ENCODE measurements around the gene MAP2. TPM values are rescaled to one million over a fixed set of nuclear protein-coding genes. Genes with fewer than 3 reads are reported as not detected.

Gene MAP2
- total and polyA plus RNA-seq, 2 donors (not counting 3 experiments of a cell fraction or from before 2014, with no cell fraction given), result 19.4 to 46.1 TPM

- no peak for TF ChIP-seq JUN (IDR thresholded peaks at IDR 0.05; ENCODE audit: borderline replicate concordance, insufficient read depth, insufficient read length, low read depth)
- TF ChIP-seq MAX (IDR thresholded peaks at IDR 0.05; ENCODE audit: insufficient read depth, insufficient read length), result no peak
- no peak for TF ChIP-seq GATA2 (IDR thresholded peaks at IDR 0.05; ENCODE audit: insufficient read depth, insufficient read length, low read depth, low read length)
- TF ChIP-seq EZH2 (IDR thresholded peaks at IDR 0.05; ENCODE audit: borderline replicate concordance, low read depth, low read length, severe bottlenecking), result no peak
- TF ChIP-seq FOS (IDR thresholded peaks at IDR 0.05; ENCODE audit: borderline replicate concordance, insufficient read depth, low read length), result no peak
- TF ChIP-seq POLR2AphosphoS5 (IDR thresholded peaks at IDR 0.05; ENCODE audit: insufficient read depth, low read depth, low read length), result no peak
- Histone ChIP-seq H3K36me3 (ENCODE audit: control insufficient read depth in 2 of 2, extremely low read depth in 1 of 2, insufficient read depth in 2 of 2, low read length in 2 of 2) (no peaks in the 10 kb centered on the region), H2AFZ (ENCODE audit: low read depth, low read length) (no peak overlapping the region), H3K27me3 (ENCODE audit: control insufficient read depth in 2 of 2, insufficient read depth in 2 of 2, low read length in 2 of 2) (no peaks in the 10 kb centered on the region), H3K4me1 (ENCODE audit: control insufficient read depth, extremely low read depth, insufficient read depth, low read length) (peaks cover 2% of the 10 kb centered on the region), H3K4me3 (replicated peaks in 1 of 3; ENCODE audit: insufficient read depth in 1 of 3, low read depth in 1 of 3, low read length in 3 of 3) (no peak overlapping the region), H3K4me2 (ENCODE audit: insufficient read depth, low read length) (no peak overlapping the region), H4K20me1 (replicated peaks; ENCODE audit: control insufficient read depth, extremely low read depth, insufficient read depth, low read length) (no peaks in the 10 kb centered on the region), H3K79me2 (ENCODE audit: control insufficient read depth, insufficient read depth, low read length) (no peaks in the 10 kb centered on the region), H3K27ac (ENCODE audit: insufficient read depth, low read depth, low read length) (no peak overlapping the region), H3K9ac (replicated peaks; ENCODE audit: extremely low read depth, insufficient read depth, low read length) (no peak overlapping the region), H3K9me3 (replicated peaks; ENCODE audit: control insufficient read depth, insufficient read depth, low read length) (no peaks in the 10 kb centered on the region), H3K9me1 (replicated peaks; ENCODE audit: control insufficient read depth, extremely low read depth, insufficient read depth, low read length) (no peaks in the 10 kb centered on the region)
- intact Hi-C loops (cut with micrococcal nuclease), result no loop called here
- CTCF ChIA-PET, result interaction anchor here (1.0 to 1.3 kb wide), 3 partner anchors 10 to 77 kb away, joined by 3 to 4 read pairs (median 3); no protein-coding TSS in a partner anchor
- POLR2A ChIA-PET, result no interaction called here
- dilution Hi-C loops (cut with MboI; ENCODE audit: extremely low pct_ligation_motif_present, low sequenced_read_pairs), result no loop called here
- no peak for DNase-seq (ENCODE audit: low read depth, low spot score)
- no peak for FAIRE-seq
- BruUV-seq (replicated peaks), result no TSS peak
These were observed 35.3 kb upstream of the MAP2 start for GRCh38 chr2:209388446-209389037.

- no peak overlapping the region for H3K27ac ChIP-seq (ENCODE audit: insufficient read depth, low read depth, low read length)
- H3K27me3 ChIP-seq (ENCODE audit: control insufficient read depth in 2 of 2, insufficient read depth in 2 of 2, low read length in 2 of 2), result no peaks in the 10 kb centered on the region
- BruUV-seq (replicated peaks), result no TSS peak
- no peak overlapping the region for H2AFZ ChIP-seq (ENCODE audit: low read depth, low read length)
- no peaks in the 10 kb centered on the region for H3K9me3 ChIP-seq (replicated peaks; ENCODE audit: control insufficient read depth, insufficient read depth, low read length)
- intact Hi-C loops (cut with micrococcal nuclease) (no loop called here), dilution Hi-C loops (cut with MboI; ENCODE audit: extremely low pct_ligation_motif_present, low sequenced_read_pairs) (no loop called here)
- H3K79me2 ChIP-seq (ENCODE audit: control insufficient read depth, insufficient read depth, low read length), result no peaks in the 10 kb centered on the region
- no peak overlapping the region for H3K9ac ChIP-seq (replicated peaks; ENCODE audit: extremely low read depth, insufficient read depth, low read length)
- H3K4me2 ChIP-seq (ENCODE audit: insufficient read depth, low read length), result no peak overlapping the region
- DNase-seq (ENCODE audit: low read depth, low spot score), result no peak
- H3K4me3 ChIP-seq (replicated peaks in 1 of 3; ENCODE audit: insufficient read depth in 1 of 3, low read depth in 1 of 3, low read length in 3 of 3), result no peak overlapping the region
- no peaks in the 10 kb centered on the region for H3K9me1 ChIP-seq (replicated peaks; ENCODE audit: control insufficient read depth, extremely low read depth, insufficient read depth, low read length)
- ChIA-PET POLR2A (no interaction called here), CTCF (interaction anchor here (1.0 to 1.3 kb wide), 3 partner anchors 9 to 77 kb away, joined by 3 to 4 read pairs (median 3); no protein-coding TSS in a partner anchor)
- no peaks in the 10 kb centered on the region for H3K36me3 ChIP-seq (ENCODE audit: control insufficient read depth in 2 of 2, extremely low read depth in 1 of 2, insufficient read depth in 2 of 2, low read length in 2 of 2)
- no peaks in the 10 kb centered on the region for H4K20me1 ChIP-seq (replicated peaks; ENCODE audit: control insufficient read depth, extremely low read depth, insufficient read depth, low read length)
- H3K4me1 ChIP-seq (ENCODE audit: control insufficient read depth, extremely low read depth, insufficient read depth, low read length), result no peaks in the 10 kb centered on the region
- FAIRE-seq, result no peak
- TF ChIP-seq MYC (IDR thresholded peaks at IDR 0.05; ENCODE audit: low read depth, low read length) (no peak), EZH2 (IDR thresholded peaks at IDR 0.05; ENCODE audit: borderline replicate concordance, low read depth, low read length, severe bottlenecking) (no peak), CTCF (IDR thresholded peaks at IDR 0.05; ENCODE audit: extremely low read depth in 1 of 2, insufficient read depth in 1 of 2, low read depth in 1 of 2, low read length in 2 of 2) (no peak), MAX (IDR thresholded peaks at IDR 0.05; ENCODE audit: insufficient read depth, insufficient read length) (no peak), GATA2 (IDR thresholded peaks at IDR 0.05; ENCODE audit: insufficient read depth, insufficient read length, low read depth, low read length) (no peak), JUN (IDR thresholded peaks at IDR 0.05; ENCODE audit: borderline replicate concordance, insufficient read depth, insufficient read length, low read depth) (no peak), POLR2A (IDR thresholded peaks at IDR 0.05; ENCODE audit: low read depth, low read length) (no peak), FOS (IDR thresholded peaks at IDR 0.05; ENCODE audit: borderline replicate concordance, insufficient read depth, low read length) (no peak), POLR2AphosphoS5 (IDR thresholded peaks at IDR 0.05; ENCODE audit: insufficient read depth, low read depth, low read length) (no peak)
These were observed 34.7 kb upstream of the MAP2 start for GRCh38 chr2:209389171-209389618.

All from endothelial cell of umbilical vein (primary cell).